SK-N-SH (cell line): ENCODE measurements around the gene NCOR2.

Experiments
- EP300 ChIP-seq, 2 experiments: IDR thresholded peaks; 2 replicates each; pipeline versions ENCODE4 v1.4.0 to v1.6.1; 2012; ENCODE audit warnings: borderline replicate concordance in 1 of 2, low read depth in 1 of 2, low read length in 1 of 2
- MAX ChIP-seq: IDR thresholded peaks from 2 replicates; pipeline ENCODE4 v1.4.0; 2012; ENCODE audit warnings: low read depth
- MXI1 ChIP-seq: IDR thresholded peaks from 2 replicates; pipeline ENCODE4 v1.6.1; 2012; ENCODE audit warnings: mild to moderate bottlenecking, low read depth, low read length, improper control_type of control experiment
- NRF1 ChIP-seq: IDR thresholded peaks from 2 replicates; pipeline ENCODE4 v1.6.1; 2012; ENCODE audit warnings: low read depth, mild to moderate bottlenecking, low read length
- POLR2AphosphoS5 ChIP-seq: IDR thresholded peaks from 2 replicates; pipeline ENCODE4 v1.6.1; 2012; ENCODE audit warnings: low read depth, low read length
- RAD21 ChIP-seq: IDR thresholded peaks from 2 replicates; pipeline ENCODE4 v1.6.1; 2012; ENCODE audit warnings: mild to moderate bottlenecking, low read length
- RFX5 ChIP-seq: IDR thresholded peaks from 2 replicates; pipeline ENCODE4 v1.6.1; 2012; ENCODE audit warnings: mild to moderate bottlenecking, improper control_type of control experiment, low read length
- SIN3A ChIP-seq: IDR thresholded peaks from 2 replicates; pipeline ENCODE4 v1.6.1; 2012; ENCODE audit warnings: low read depth, mild to moderate bottlenecking, low read length, moderate library complexity, borderline replicate concordance
- SMC3 ChIP-seq: IDR thresholded peaks from 2 replicates; pipeline ENCODE4 v1.6.1; 2012; ENCODE audit warnings: low read depth, low read length, improper control_type of control experiment
- TAF1 ChIP-seq: IDR thresholded peaks from 2 replicates; pipeline ENCODE4 v1.6.1; 2012; ENCODE audit warnings: low read depth, mild to moderate bottlenecking, low read length, moderate library complexity, borderline replicate concordance
- USF2 ChIP-seq: fragments of 150-350 bp; IDR thresholded peaks from 2 replicates; pipeline ENCODE4 v1.6.1; 2017; ENCODE audit warnings: antibody characterized with exemption, low read length, low read depth, borderline replicate concordance
- TF ChIP-seq, protein P1 (sequence below): fragments of 200-600 bp; sonication (generic); IDR thresholded peaks from 2 replicates; pipeline ENCODE4 v1.6.1; 2017; ENCODE audit warnings: antibody characterized with exemption, mild to moderate bottlenecking, moderate library complexity

- TF ChIP-seq USF2 (no peak), RFX5 (no peak), NRF1 (no peak), SMC3 (no peak), POLR2AphosphoS5 (no peak), TAF1 (no peak), SIN3A (no peak), MAX (no peak), RAD21 (no peak), MXI1 (no peak), EP300 (IDR thresholded peaks at IDR 0.05; ENCODE audit: borderline replicate concordance in 1 of 2, low read depth in 1 of 2, low read length in 1 of 2) (no peak)
- TF ChIP-seq, protein P1, sequence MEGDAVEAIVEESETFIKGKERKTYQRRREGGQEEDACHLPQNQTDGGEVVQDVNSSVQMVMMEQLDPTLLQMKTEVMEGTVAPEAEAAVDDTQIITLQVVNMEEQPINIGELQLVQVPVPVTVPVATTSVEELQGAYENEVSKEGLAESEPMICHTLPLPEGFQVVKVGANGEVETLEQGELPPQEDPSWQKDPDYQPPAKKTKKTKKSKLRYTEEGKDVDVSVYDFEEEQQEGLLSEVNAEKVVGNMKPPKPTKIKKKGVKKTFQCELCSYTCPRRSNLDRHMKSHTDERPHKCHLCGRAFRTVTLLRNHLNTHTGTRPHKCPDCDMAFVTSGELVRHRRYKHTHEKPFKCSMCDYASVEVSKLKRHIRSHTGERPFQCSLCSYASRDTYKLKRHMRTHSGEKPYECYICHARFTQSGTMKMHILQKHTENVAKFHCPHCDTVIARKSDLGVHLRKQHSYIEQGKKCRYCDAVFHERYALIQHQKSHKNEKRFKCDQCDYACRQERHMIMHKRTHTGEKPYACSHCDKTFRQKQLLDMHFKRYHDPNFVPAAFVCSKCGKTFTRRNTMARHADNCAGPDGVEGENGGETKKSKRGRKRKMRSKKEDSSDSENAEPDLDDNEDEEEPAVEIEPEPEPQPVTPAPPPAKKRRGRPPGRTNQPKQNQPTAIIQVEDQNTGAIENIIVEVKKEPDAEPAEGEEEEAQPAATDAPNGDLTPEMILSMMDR: peak; percentile 14; the same call in 1 of the 2 replicates
These were observed 31.9 kb upstream of the NCOR2 start for GRCh38 chr12:124599074-124599999.
